KMS-11 (cell line): ENCODE results near the gene TARS3.

ENCODE experiments used
- H2AFZ ChIP-seq: fragments of 200-600 bp; sonication (generic); 2 replicates; pipeline ENCODE4 v1.6.1; 2016; ENCODE audit warnings: antibody characterized with exemption, mixed run types, low read depth
- H3K27ac ChIP-seq: fragments of 200-600 bp; sonication (generic); 2 replicates; pipeline ENCODE4 v1.6.1; 2016; ENCODE audit warnings: mild to moderate bottlenecking, mixed run types
- H3K27me3 ChIP-seq: fragments of 200-600 bp; sonication (generic); 2 replicates; pipeline ENCODE4 v1.6.1; 2017; ENCODE audit warnings: mild to moderate bottlenecking, low read depth, mixed run types, moderate library complexity; ENCODE audit not compliant: insufficient read depth
- H3K36me3 ChIP-seq: fragments of 200-600 bp; sonication (generic); 2 replicates; pipeline ENCODE4 v1.6.1; 2017; ENCODE audit warnings: mild to moderate bottlenecking, mixed run types; ENCODE audit not compliant: insufficient read depth
- H3K4me1 ChIP-seq: fragments of 200-600 bp; sonication (generic); 2 replicates; pipeline ENCODE4 v1.6.1; 2016; ENCODE audit warnings: mild to moderate bottlenecking, low read depth, mixed run types; ENCODE audit not compliant: poor library complexity, severe bottlenecking
- H3K4me2 ChIP-seq: fragments of 200-600 bp; sonication (generic); 2 replicates; pipeline ENCODE4 v1.7.0; 2016; ENCODE audit warnings: mild to moderate bottlenecking, mixed run types
- H3K4me3 ChIP-seq: fragments of 200-600 bp; sonication (generic); IDR thresholded peaks from 2 replicates; pipeline ENCODE4 v1.6.1; 2017; ENCODE audit warnings: low read depth, low read length, mixed read lengths; ENCODE audit not compliant: insufficient read depth
- H3K79me2 ChIP-seq: fragments of 200-600 bp; sonication (generic); 2 replicates; pipeline ENCODE4 v1.6.1; 2016; ENCODE audit warnings: low read depth, mixed run types; ENCODE audit not compliant: insufficient read depth
- H3K9ac ChIP-seq: fragments of 200-600 bp; sonication (generic); 2 replicates; pipeline ENCODE4 v1.6.1; 2016; ENCODE audit warnings: mild to moderate bottlenecking, mixed run types
- H4K20me1 ChIP-seq: fragments of 200-600 bp; sonication (generic); 2 replicates; pipeline ENCODE4 v1.6.1; 2016; ENCODE audit warnings: mild to moderate bottlenecking, mixed run types; ENCODE audit not compliant: insufficient read depth
- CTCF ChIP-seq: fragments of 200-600 bp; sonication (generic); conservative IDR thresholded peaks from 2 replicates; pipeline ENCODE4 v1.6.1; 2017; ENCODE audit warnings: low read depth, mild to moderate bottlenecking, antibody characterized with exemption, low read length, moderate library complexity, mixed read lengths

Gene TARS3

GRCh38 chr15:101625980-101626379 is 98.3 kb downstream of the TARS3 start:
- H3K79me2 ChIP-seq, result no peaks in the 10 kb centered on the region
- no peak overlapping the region for H3K4me2 ChIP-seq
- no peak overlapping the region for H3K27ac ChIP-seq
- no peaks in the 10 kb centered on the region for H4K20me1 ChIP-seq
- H2AFZ ChIP-seq, result no peak overlapping the region
- H3K9ac ChIP-seq, result no peak overlapping the region
- H3K36me3 ChIP-seq, result no peaks in the 10 kb centered on the region
- H3K27me3 ChIP-seq, result no peaks in the 10 kb centered on the region
- peaks cover 23% of the 10 kb centered on the region for H3K4me1 ChIP-seq
- no peak for TF ChIP-seq CTCF
- no peak overlapping the region for H3K4me3 ChIP-seq

GRCh38 chr15:101625184-101625583 is 99.1 kb downstream of the TARS3 start:
- H2AFZ ChIP-seq, result no peak overlapping the region
- no peak overlapping the region for H3K4me2 ChIP-seq
- no peaks in the 10 kb centered on the region for H3K79me2 ChIP-seq
- no peak overlapping the region for H3K4me3 ChIP-seq
- no peaks in the 10 kb centered on the region for H4K20me1 ChIP-seq
- H3K9ac ChIP-seq, result no peak overlapping the region
- H3K27me3 ChIP-seq, result no peaks in the 10 kb centered on the region
- H3K27ac ChIP-seq, result no peak overlapping the region
- H3K36me3 ChIP-seq, result no peaks in the 10 kb centered on the region
- H3K4me1 ChIP-seq, result peaks cover 31% of the 10 kb centered on the region
- no peak for TF ChIP-seq CTCF

- TF ChIP-seq CTCF, result no peak
- Histone ChIP-seq H3K9ac (no peak overlapping the region), H3K27me3 (no peaks in the 10 kb centered on the region), H2AFZ (no peak overlapping the region), H3K4me1 (peaks cover 46% of the 10 kb centered on the region), H3K36me3 (no peaks in the 10 kb centered on the region), H3K79me2 (no peaks in the 10 kb centered on the region), H3K27ac (no peak overlapping the region), H3K4me3 (no peak overlapping the region), H3K4me2 (no peak overlapping the region), H4K20me1 (no peaks in the 10 kb centered on the region)
Measured at GRCh38 chr15:101623367-101624304, 100.6 kb downstream of the TARS3 start.

- no peak overlapping the region for H2AFZ ChIP-seq
- H3K4me1 ChIP-seq, result peaks cover 52% of the 10 kb centered on the region
- no peak overlapping the region for H3K9ac ChIP-seq
- H3K4me2 ChIP-seq, result no peak overlapping the region
- no peak overlapping the region for H3K4me3 ChIP-seq
- H4K20me1 ChIP-seq, result no peaks in the 10 kb centered on the region
- no peaks in the 10 kb centered on the region for H3K79me2 ChIP-seq
- H3K27ac ChIP-seq, result no peak overlapping the region
- TF ChIP-seq CTCF, result no peak
- no peaks in the 10 kb centered on the region for H3K27me3 ChIP-seq
- no peaks in the 10 kb centered on the region for H3K36me3 ChIP-seq
Measured at GRCh38 chr15:101621961-101622360, 102.3 kb downstream of the TARS3 start.
